GM12864 (cell line): ENCODE results near the gene CDR2.

Source experiments
- DNase-seq: peaks from one replicate; pipeline ENCODE4 v3.0.0-alpha.2; 2011; ENCODE audit warnings: low read depth
- H3K4me3 ChIP-seq: 2 replicates; pipeline ENCODE4 v1.5.1; 2011; ENCODE audit warnings: mild to moderate bottlenecking, low read depth, low read length, control low read depth
- CTCF ChIP-seq: IDR thresholded peaks from 2 replicates; pipeline ENCODE4 v1.5.1; 2011; ENCODE audit warnings: low read depth, mild to moderate bottlenecking, moderate library complexity, low read length, control low read depth, inconsistent platforms; ENCODE audit errors: missing control alignments

CDR2 gene

GRCh38 chr16:22417019-22417418 lies 42.6 kb upstream of the CDR2 start:
- no peak for TF ChIP-seq CTCF
- DNase-seq: no peak
- H3K4me3 ChIP-seq: no peak overlapping the region

- TF ChIP-seq CTCF: no peak
- DNase-seq: no peak
- no peak overlapping the region for H3K4me3 ChIP-seq
Observed at GRCh38 chr16:22413819-22414218, 39.4 kb upstream of the CDR2 start.

- DNase-seq: no peak
- TF ChIP-seq CTCF: no peak
- H3K4me3 ChIP-seq: no peak overlapping the region
Observed at GRCh38 chr16:22407486-22407885, 33.1 kb upstream of the CDR2 start.

GRCh38 chr16:22402191-22402590 lies 27.8 kb upstream of the CDR2 start:
- no peak overlapping the region for H3K4me3 ChIP-seq
- DNase-seq: no peak
- no peak for TF ChIP-seq CTCF

GRCh38 chr16:22400900-22401299 lies 26.5 kb upstream of the CDR2 start:
- H3K4me3 ChIP-seq: no peak overlapping the region
- TF ChIP-seq CTCF: no peak
- no peak for DNase-seq

- TF ChIP-seq CTCF: no peak
- no peak overlapping the region for H3K4me3 ChIP-seq
- no peak for DNase-seq
Observed at GRCh38 chr16:22397931-22398330, 23.5 kb upstream of the CDR2 start.

- DNase-seq: no peak
- H3K4me3 ChIP-seq: no peak overlapping the region
- TF ChIP-seq CTCF: no peak
Observed at GRCh38 chr16:22397464-22397863, 23.0 kb upstream of the CDR2 start.
